ENCODE results near the gene LRRC26. TPM values are rescaled to one million over a fixed set of nuclear protein-coding genes. Genes with fewer than 3 reads are reported as not detected.

Gene LRRC26
- total RNA-seq, 1 experiment from 2014 or later: 2.1 TPM

DNA sequence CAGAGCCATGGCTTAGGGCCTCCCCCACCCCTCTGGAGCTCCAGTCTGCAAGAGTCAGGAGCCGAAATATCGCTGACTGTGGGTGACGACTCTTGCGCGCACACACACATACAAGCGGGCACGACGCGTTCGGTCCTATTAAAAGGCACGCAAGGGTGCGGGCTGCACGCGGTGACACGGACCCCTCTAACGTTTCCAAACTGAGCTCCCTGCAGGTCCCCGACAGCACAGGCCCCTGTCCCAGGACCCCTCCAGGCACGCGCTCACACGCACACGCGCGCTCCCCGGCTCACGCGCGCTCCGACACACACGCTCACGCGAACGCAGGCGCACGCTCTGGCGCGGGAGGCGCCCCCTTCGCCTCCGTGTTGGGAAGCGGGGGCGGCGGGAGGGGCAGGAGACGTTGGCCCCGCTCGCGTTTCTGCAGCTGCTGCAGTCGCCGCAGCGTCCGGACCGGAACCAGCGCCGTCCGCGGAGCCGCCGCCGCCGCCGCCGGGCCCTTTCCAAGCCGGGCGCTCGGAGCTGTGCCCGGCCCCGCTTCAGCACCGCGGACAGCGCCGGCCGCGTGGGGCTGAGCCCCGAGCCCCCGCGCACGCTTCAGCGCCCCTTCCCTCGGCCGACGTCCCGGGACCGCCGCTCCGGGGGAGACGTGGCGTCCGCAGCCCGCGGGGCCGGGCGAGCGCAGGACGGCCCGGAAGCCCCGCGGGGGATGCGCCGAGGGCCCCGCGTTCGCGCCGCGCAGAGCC, 31.0 kb downstream of the LRRC26 start, which contains the start of gene GRIN1 (continued):
- no peak for TF ChIP-seq NFE2L1 (CRISPR knock-in tag; IDR thresholded peaks at IDR 0.05)
- TF ChIP-seq, protein P1, sequence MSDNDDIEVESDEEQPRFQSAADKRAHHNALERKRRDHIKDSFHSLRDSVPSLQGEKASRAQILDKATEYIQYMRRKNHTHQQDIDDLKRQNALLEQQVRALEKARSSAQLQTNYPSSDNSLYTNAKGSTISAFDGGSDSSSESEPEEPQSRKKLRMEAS (CRISPR knock-in tag; IDR thresholded peaks at IDR 0.05): no peak
- TF ChIP-seq ZBTB21 (CRISPR knock-in tag; IDR thresholded peaks at IDR 0.05; ENCODE audit: borderline replicate concordance): no peak
- TF ChIP-seq, protein P2, sequence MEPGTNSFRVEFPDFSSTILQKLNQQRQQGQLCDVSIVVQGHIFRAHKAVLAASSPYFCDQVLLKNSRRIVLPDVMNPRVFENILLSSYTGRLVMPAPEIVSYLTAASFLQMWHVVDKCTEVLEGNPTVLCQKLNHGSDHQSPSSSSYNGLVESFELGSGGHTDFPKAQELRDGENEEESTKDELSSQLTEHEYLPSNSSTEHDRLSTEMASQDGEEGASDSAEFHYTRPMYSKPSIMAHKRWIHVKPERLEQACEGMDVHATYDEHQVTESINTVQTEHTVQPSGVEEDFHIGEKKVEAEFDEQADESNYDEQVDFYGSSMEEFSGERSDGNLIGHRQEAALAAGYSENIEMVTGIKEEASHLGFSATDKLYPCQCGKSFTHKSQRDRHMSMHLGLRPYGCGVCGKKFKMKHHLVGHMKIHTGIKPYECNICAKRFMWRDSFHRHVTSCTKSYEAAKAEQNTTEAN (CRISPR knock-in tag; IDR thresholded peaks at IDR 0.05): no peak
- no peak for TF ChIP-seq NR1H2 (CRISPR knock-in tag; IDR thresholded peaks at IDR 0.05)
- TF ChIP-seq, protein P3, sequence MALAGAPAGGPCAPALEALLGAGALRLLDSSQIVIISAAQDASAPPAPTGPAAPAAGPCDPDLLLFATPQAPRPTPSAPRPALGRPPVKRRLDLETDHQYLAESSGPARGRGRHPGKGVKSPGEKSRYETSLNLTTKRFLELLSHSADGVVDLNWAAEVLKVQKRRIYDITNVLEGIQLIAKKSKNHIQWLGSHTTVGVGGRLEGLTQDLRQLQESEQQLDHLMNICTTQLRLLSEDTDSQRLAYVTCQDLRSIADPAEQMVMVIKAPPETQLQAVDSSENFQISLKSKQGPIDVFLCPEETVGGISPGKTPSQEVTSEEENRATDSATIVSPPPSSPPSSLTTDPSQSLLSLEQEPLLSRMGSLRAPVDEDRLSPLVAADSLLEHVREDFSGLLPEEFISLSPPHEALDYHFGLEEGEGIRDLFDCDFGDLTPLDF (CRISPR knock-in tag; IDR thresholded peaks at IDR 0.05): no peak
- TF ChIP-seq ATF1 (CRISPR knock-in tag; IDR thresholded peaks at IDR 0.05): peak; percentile 69; the same call in 1 of the 2 replicates
- 0 out of 2 replicates have a peak, but pooled peaks have one; percentile 77 for TF ChIP-seq KAT7 (CRISPR knock-in tag; IDR thresholded peaks at IDR 0.05; ENCODE audit: borderline replicate concordance)
- TF ChIP-seq EMX1 (CRISPR knock-in tag; IDR thresholded peaks at IDR 0.05): no peak
- TF ChIP-seq, protein P4, sequence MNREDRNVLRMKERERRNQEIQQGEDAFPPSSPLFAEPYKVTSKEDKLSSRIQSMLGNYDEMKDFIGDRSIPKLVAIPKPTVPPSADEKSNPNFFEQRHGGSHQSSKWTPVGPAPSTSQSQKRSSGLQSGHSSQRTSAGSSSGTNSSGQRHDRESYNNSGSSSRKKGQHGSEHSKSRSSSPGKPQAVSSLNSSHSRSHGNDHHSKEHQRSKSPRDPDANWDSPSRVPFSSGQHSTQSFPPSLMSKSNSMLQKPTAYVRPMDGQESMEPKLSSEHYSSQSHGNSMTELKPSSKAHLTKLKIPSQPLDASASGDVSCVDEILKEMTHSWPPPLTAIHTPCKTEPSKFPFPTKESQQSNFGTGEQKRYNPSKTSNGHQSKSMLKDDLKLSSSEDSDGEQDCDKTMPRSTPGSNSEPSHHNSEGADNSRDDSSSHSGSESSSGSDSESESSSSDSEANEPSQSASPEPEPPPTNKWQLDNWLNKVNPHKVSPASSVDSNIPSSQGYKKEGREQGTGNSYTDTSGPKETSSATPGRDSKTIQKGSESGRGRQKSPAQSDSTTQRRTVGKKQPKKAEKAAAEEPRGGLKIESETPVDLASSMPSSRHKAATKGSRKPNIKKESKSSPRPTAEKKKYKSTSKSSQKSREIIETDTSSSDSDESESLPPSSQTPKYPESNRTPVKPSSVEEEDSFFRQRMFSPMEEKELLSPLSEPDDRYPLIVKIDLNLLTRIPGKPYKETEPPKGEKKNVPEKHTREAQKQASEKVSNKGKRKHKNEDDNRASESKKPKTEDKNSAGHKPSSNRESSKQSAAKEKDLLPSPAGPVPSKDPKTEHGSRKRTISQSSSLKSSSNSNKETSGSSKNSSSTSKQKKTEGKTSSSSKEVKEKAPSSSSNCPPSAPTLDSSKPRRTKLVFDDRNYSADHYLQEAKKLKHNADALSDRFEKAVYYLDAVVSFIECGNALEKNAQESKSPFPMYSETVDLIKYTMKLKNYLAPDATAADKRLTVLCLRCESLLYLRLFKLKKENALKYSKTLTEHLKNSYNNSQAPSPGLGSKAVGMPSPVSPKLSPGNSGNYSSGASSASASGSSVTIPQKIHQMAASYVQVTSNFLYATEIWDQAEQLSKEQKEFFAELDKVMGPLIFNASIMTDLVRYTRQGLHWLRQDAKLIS (CRISPR knock-in tag; IDR thresholded peaks at IDR 0.05; ENCODE audit: borderline replicate concordance): no peak
- TF ChIP-seq ZNF423 (CRISPR knock-in tag; IDR thresholded peaks at IDR 0.05): peak; percentile 48; the same call in 1 of the 2 replicates
- TF ChIP-seq TEAD4 (CRISPR knock-in tag; IDR thresholded peaks at IDR 0.05): no peak
- TF ChIP-seq, protein P5, sequence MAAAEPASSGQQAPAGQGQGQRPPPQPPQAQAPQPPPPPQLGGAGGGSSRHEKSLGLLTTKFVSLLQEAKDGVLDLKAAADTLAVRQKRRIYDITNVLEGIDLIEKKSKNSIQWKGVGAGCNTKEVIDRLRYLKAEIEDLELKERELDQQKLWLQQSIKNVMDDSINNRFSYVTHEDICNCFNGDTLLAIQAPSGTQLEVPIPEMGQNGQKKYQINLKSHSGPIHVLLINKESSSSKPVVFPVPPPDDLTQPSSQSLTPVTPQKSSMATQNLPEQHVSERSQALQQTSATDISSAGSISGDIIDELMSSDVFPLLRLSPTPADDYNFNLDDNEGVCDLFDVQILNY (CRISPR knock-in tag; IDR thresholded peaks at IDR 0.05): peak; percentile 60; the same call in 1 of the 2 replicates
- TF ChIP-seq CREB1 (CRISPR knock-in tag; IDR thresholded peaks at IDR 0.05): no peak

DNA sequence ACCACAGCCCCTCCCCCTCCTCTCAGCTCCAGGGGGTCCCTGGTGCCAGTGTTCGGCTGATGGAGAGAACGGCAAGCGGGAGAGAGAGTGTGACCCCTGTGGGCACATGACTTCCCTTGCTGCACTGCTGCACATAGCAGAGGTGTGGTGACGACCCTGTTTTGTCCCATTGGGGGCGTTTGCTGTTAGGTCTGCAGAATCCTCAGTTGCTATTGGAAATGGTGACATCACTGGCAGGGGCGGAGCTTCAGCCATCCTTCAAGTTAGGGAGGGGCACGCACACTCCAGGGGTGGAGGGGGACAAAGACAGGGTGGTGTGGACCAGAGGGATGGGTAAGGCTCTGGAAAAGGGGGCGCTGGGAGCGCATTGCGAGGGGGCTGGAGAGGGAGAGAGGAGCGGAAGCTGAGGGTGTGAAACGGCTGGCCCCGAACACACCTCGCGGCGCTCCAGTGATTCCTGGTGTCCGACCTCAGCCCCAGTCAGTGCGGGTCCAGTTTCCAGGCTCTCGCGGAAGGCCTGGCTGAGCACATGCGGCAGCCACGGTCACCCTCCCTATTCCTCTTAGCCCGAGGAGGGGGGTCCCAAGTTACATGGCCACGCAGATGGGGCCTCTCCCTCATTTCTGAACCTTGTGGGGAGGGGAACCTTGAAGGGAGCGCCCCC, 31.7 kb downstream of the LRRC26 start:
- Mint-ChIP-seq H3K27me3 (ENCODE audit: low read depth) (peaks cover 74% of the 10 kb centered on the region), H3K9me3 (no peaks in the 10 kb centered on the region), H3K4me3 (peak overlapping the region; percentile 55), H3K36me3 (no peaks in the 10 kb centered on the region), H3K4me1 (peaks cover 6% of the 10 kb centered on the region; the same call in 1 of the 2 replicates), H3K27ac (no peak overlapping the region)
- no peak for TF ChIP-seq TP53 (CRISPR knock-in tag; IDR thresholded peaks at IDR 0.05)
- ATAC-seq: peak; percentile 66
- DNase-seq (ENCODE audit: low spot score): peak; percentile 77
- CTCF ChIA-PET: interaction anchor here (0.5 to 2.9 kb wide), 23 partner anchors 9 to 143 kb away, joined by 3 to 17 read pairs (median 4); partner anchors contain the start of genes ANAPC2, MAN1B1, NPDC1 and RNF208
- POLR2A ChIA-PET: interaction anchor here (1.4 to 1.5 kb wide), 2 partner anchors 8 to 103 kb away, joined by 4 to 8 read pairs; no protein-coding TSS in a partner anchor
